A549 treated with CpdA at 1 μM for 4 hours (cell line): ENCODE measurements around the gene NRP1. TPM values are rescaled to one million over a fixed set of nuclear protein-coding genes. Genes with fewer than 3 reads are reported as not detected.

Experiments used
- total RNA-seq: library from RNA; stranded (reverse); fragments of 200-300 nt; extraction: Qiagen RNA extraction; gene quantifications from 5 replicates; pipeline ENCODE4 v1.2.3, GENCODE V29; 2022; ENCODE audit warnings: low read depth

Gene NRP1
- 76.7 to 126 TPM (median 97.3 TPM) in 5 replicates for total RNA-seq

GRCh38 chr10:33334153-33334804, at the start of gene NRP1:
NRP1 (minus strand) TSS chr10:33334667; CDS start chr10:33334382, 285 bp downstream.

